Cerebellar nuclear complex (tissue), 1 donor: Measurements from ENCODE around the gene PPL.
"Not testable (repeated sequence)": the region's sequence is repeated elsewhere in the genome, so short reads cannot be mapped to it uniquely, and the experiment has no call there.

ENCODE experiments used
- DNase-seq, 2 experiments: peaks; one replicate each; lab custom pipeline; 2025; lab: John Stamatoyannopoulos, UW

Gene PPL

DNA sequence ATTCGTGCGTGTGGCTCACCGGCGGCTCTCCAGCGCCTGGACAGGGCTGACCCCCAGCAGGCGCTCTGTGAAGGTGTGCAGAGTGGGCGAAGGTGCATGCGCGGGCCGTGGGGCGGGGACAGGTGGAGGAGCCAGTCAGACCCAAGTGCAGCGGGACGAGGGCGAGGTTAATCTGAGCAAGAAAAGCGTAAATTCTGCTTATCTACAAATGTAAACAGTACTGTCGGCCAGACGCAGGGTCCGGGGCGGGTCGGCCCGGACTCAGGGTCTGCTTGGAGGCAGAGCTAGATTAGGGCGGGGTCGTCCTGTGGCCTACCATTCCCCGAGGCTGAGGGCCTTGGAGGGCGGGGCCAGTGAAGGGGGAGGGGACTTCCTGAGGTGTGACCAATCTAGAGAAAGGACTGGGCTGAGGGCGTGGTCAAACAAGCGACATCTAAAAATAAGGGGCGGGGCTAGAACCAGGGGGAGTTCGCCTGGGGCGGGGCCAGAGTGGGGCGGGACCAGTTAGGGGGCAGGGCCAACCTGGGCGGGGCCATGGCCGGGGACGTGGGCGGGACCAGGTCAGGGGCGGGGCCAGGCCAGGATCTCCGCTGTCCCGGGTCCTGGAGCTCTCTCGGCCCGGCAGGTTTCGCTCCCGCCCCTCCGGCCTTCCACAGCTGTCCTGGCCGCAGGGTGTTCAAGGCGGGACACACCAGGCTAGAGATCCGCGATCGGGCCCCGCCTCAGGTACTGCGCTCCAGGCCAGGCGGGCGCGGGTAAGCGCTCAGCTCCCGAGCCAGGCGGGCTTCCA lies 21.0 kb upstream of the PPL start, which contains the start of gene SEC14L5:
TSS of gene SEC14L5 (plus strand) at position 611 of the 790 bp plus-strand sequence. CDS start 994 bp downstream, outside the sequence.
- peak; percentile 86 to 96 for DNase-seq

DNA sequence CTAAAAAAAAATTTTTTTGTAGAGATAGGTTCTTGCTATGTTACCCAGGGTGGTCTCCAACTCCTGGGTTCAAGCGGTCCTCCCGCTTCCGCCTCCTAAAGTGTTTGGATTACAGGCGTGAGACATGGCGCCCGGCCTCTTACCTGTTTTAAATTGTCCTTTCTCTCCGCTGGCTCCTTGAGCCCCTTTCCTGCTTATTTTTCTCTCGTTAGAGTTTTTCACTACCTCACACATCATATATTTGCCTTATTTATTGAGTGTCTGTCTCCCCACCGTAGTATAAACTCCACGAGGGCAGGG lies 20.4 kb upstream of the PPL start:
- no peak for DNase-seq

DNA sequence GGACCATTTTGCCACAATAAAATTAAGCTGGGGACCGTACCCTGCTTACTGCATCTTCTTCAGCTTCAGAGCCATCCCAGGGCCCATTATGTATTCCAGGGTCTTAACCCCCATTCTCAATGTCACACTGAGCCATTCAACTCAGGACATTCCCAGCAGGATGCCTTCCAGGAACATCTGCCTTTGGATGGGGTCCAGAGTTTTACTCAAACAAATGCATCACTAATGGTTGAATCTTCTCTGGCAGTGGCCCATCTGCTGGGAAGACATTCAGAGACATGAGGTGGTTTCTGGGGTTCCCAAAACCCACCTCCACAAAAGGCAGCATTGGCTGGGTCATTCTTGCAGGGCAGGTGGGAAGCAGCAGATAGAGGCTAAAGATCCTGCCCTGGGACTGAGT lies 17.8 kb upstream of the PPL start:
- no peak for DNase-seq

DNA sequence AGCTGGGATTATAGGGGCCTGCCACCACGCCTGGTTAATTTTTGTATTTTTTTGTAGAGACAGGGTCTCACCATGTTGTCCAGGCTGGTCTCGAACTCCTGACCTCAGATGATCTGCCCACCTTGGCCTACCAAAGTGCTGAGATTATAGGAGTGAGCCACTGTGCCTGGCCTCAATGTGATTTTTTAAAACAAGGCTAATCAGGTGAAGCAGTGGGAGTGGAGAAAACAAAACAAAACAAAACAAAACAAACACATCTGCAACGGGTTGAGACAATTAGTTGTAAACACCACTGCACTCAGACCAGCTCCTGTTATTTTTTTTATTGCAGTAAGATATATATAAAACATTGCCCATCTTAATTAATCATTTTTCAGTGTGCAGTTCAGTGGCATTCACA lies 14.6 kb upstream of the PPL start:
- not testable (repeated sequence) for DNase-seq

DNA sequence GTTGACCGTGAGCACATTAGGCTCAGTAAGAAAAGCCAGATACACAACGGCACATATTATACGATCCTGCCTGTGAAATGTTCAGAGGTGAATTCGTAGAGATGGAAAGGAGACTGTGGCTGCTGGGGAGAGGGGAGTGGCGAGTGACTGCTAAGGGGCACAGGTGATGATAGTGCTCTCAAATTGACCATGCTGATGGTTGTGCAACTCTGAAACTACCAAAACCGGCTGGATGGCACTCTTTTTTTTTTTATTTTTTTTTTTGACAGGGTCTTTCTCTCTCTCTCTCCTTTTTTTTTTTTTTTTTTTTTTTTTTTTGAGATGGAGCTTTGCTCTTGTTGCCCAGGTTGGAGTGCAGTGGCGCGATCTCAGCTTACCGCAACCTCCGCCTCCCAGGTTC lies 13.0 kb upstream of the PPL start:
- DNase-seq: no peak

DNA sequence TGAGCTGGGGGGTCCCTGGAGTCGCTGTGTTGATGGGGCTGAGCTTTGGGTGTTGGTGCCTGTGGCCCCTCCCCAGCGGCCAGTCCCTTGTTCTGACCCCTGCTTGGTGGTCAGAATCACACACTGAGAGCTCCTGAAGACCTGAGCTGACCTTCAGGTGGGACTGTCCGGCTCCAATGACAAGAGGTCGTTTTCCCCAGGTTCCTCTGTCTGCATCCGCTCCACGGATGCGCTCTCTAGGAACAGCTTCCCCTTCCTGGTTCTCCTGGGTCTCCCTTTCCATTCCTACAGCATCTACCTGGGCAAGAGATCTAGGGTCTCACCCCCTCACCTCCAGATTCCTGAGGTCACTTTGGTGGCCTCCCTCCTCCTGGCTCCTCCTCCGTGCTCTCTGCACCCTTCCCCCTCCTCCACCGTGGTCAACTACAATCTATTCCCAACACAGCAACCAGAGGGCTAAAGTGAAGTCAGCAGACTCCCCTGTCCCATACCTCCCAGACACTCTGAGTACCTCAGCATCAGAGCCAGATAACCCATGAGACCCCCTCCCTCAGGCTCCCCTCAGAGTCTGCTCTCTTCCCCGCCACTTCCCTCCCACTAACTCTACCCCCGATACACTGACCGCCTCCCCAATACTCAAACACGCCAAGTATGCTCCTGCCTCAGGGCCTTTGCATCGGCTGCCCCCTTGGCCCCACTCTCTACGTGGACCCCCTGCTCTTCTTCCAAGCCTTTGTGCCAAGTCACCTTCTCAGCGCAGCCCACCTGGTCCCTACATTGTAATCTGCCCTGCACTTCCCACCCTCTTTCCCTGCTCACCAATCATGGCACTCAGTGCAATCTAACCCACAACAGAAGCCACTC lies 12.2 kb upstream of the PPL start:
- no peak for DNase-seq

DNA sequence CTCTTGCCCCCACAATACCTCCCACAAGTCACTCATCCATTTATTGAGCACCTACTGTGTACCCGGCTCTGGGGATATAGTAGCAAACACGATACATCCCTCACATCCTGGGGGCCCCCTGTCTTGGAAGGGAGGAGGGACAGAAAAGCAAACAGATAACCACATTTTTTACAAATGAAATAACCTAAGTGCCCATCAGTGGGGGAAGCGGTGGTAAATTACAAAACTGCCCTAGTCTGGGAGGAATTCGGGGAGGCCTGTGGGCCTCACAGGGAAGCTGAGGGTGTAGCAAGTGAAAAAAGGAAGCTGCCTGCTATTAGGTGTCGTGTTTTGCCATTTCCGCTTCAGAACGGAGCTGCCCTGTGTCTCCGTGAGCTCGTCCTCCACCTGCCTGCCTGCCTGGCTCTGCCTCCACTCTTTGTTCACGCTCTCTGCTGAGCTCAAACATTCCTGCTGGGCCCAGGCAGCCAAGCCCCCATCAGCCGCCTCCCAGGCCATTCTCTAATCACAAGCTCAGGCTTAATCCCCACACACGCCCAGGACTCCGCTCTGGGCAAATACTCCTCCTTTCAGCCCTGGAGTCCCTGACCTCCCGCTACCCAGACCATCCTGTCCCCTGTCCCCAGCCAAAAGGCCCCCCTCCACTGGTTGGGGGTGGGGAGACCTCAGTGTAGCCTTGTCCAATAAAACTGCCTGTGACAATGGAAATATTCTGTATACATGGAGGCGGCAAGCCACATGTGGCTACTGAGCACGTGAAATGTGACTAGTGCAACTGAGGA lies 11.0 kb upstream of the PPL start:
- no peak for DNase-seq

DNA sequence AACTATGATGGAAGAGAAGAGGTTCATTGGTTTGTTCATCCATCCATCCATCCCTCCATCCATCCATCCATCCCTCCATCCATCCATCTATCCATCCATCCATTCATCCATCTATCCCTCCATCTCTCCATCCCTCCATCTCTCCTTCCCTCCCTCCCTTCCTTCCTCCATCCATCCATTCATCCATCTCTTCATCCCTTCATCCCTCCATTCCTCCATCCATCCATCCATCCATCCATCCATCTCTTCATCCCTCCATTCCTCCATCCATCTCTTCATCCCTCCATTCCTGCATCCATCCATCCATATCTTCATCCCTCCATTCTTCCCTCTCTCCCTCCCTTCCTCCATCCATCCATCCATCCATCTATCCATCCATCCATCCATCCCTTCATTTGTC lies 10.0 kb upstream of the PPL start:
- no peak for DNase-seq

DNA sequence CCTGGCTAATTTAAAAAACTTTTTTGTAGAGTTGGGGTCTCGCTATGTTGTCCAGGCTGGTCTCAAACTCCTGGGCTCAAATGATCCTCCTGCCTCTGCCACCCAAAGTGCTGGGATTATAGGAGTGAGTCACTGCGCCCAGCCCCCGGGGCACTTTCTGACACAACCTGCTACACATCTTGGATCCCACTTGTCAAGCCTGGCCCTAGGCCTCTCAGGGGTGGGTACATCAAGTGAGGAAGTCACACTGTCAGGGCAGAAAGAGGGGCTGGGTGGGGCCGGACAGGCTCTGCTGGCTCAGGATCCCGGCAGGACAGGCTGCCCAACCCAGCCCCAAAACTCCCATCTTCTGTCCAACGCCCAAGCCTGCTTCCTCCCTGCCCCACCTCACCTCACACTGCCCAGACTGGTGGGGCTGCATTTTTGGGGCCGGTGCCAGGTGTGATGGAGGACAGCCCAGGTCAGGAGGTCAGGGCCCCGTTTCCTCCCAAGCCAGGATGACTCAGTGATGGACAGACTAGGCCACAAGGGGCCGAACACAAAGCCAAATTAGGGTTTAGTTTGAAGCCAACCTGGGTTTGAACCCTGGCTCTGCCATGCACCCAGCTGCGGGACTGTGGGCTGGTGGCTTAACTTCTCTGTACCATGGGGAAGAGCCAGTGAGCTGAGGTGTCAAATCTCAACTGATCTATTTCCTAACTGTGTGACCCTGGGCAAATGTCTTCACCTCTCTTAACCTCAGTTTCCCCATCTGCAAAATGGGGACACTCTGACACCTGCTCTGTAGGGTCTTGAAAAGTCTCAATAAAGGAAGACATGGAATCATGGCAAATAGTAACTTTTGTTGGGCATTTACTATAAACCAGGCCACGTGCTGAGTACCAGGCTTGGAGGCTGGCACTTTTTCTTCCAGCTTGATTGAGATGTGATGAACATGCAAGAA lies 8.9 kb upstream of the PPL start:
- DNase-seq: no peak

DNA sequence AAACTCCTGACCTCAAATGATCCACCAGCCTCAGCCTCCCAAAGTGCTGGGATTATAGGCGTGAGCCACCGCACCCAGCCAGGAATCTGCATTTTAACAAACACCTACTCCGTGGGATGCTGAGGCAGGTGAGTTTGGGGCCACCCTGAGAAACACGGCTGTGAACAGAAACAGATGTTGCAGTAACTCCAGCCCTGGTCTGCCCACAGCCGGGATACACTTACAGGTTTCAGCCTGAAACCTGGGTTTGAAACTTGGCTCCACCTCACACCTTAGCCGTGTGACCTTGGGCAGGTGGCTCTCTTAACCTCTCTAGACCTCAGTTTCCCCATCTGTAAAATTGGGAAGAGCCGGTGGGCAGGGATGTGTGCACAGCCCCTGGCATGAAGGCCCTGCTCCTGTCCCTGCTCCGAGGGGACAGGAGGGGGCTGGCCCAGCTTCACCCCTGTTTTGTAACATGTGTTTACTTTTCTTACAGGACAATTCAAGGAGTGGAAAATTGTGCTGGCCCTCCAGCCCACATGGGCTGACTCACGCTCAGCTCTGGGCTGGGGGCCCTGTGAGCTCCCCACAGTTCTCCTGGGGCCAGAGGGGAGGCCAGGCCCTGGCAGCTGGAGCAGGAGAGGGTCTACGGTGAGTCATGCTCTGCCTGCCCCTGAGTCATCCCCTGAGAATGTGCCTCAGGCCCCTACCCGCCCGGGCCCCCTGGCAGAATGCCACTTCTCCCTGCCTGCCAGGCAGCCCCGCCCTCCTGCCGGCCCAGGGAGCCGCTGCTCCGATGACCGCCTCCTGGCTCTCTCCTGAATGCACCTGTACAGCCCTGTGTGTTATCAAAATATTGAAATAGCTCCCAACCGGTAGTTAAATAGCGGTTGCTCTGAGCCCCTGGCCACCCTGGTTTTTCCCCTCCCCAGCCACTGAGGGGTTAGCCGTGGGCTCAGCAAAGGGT lies 7.7 kb upstream of the PPL start:
- DNase-seq: no peak

DNA sequence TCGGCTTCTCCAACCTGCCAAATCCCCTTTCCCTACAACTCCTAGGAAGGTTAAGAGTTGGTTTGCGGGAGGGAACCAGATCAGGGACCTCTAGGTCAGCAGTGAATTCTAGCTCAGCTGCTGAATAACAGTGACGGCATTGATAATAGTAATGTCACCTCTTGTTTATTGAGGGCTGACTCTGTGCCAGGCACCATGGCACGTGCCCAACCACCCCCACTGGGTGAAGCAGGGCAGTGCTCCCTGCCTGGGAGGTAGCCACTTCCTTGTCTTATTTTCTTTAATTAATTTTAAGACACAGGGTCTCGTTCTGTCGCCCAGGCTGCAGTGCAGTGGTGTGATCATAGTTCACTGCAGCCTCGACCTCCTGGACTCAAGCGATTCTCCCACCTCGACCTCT lies 5.5 kb upstream of the PPL start:
- no peak for DNase-seq

DNA sequence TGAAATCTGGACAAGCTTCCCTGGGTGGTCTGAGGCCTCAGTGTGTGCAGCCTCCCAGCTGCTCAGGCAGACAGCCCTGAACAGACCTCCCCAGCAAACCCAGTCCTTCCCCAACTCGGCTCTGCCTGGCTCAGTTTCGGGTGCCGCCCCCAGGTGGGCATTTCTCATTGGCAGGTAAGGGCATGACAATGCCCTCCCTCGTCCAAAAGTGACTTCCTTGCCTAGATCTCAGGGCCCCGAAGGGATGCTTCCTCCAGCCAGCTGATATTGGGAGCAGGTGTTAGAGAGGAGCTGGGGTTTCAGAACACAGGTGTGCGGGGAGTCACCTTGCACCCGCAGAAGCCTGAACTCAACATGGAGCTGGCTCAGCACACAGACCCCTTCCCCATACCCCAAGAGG lies 3.8 kb upstream of the PPL start:
- DNase-seq: no peak

DNA sequence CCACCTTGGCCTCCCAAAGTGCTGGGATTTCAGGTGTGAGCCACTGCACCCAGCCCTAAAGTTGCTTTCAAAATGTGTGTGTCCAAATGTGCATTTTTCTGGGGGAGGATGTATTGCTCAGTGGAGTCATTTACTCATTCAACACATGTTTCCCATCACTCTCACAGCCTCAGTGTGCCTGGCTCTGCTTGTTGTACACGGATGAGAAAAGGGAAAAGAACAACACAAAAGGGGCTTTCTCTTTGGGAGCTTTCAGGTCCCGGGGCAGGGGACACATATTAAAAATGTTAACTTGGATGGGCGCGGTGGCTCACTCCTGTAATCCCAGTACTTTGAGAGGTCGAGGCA lies 1.7 kb upstream of the PPL start:
- DNase-seq: no peak

DNA sequence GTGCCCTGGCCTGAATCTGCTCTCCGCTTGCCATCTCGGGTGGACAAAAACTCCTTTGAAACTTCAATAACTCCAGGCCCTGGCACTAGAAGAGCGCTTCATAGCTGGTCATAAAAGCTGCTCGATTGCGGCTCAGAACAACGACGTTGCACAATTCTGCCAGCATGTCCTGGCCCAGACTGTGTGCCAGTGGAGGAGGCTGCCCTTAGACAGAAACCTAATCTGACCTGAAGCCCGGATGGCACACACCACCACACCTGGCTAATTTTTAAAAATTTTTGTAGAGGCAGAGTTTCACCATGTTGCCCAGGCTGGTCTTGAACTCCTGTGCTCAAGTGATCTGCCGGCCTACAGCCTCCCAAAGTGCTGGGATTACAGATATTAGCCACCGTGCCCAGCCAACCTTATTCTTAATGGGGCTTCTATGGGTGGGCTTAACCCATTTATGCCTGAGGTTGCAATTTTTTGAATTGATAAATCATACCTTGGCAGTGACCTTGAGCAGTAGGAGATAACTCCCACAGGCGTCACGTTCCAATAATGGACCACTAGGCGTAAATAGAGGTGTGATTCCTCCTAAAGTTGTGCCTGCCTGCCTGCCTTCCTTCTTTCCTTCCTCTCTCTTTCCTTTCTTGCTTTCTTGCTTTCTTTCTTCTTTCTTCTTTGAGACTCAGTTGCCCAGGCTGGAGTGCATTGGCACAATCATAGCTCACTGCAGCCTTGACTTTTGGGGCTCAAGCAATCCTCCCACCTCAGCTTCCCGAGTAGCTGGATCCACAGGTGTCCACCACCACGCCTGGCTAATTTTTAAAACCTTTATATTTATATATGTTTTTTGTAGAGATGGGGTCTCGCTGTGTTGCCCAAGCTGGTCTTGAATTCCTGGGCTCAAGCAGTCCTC lies 1.1 kb upstream of the PPL start:
- DNase-seq: no peak

DNA sequence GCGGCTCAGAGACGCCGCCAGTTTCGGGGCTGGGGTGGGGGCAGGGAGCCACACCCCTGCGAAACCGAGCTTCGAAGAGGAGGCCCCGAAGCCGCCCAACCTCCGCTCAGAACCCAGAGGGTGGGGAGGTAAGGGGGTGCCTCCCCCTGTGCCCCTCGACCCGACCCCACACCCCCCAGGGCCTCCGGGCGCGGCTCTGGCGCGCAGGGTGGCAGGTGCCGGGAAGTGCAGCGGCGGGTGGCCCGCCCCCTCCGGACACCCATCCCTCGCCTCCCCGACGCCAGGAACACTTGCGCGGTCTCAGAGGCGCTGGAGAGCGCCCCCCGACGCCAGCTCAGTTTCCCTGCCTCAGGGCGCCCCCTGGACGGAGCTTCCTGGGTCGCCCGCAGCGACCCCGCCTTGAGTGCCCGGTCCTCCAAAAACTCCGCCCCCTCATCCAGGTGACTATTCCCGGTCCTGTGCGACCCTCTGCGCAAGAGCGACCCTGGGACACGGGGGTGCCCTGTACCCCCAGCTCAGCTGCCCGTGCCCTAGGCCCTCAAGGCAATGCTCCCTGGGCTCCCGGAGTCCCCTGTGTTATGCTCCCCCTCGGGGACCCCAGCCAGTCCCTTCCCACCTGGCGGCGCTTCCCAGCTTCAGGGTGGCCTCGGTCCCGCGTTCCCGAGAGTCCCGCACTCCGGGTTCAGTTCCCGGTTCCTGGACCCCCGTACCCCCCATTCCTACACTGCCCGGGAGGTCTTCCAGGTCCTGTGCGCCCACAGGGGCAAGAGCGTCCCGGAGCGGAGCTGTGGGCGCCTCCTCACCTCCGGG lies 562 bp downstream of the PPL start:
- DNase-seq: no peak

DNA sequence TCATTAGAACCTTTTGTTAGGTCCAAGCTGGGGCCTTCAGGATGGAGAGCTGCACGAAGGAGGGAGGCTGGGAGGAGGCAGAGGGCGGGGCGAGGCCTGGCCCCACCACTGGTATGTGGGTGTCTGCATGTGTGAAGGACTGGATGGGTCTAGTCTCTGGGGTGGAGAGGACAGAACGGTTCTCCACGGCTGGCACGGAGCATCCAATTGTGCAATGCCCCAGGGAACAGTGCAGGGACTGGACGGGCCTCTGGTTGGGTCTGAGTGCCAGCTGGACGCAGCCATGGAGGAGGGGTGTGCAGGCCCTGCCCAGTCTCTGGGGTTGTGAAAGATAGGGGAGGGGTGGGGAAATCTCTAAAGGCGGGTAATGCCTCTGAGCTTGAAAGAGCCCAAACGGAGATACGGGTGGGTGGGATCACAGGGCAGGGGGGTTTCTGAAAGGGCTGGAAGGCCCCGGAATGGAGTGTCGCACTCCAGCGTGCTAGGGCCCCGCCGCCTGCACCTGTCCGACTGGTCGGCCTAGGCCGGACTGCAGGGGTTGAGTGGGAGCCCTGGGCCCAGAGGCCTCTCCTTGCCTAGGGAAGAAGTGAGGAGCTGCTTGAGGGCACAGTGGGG lies 1.6 kb downstream of the PPL start:
- no peak for DNase-seq

DNA sequence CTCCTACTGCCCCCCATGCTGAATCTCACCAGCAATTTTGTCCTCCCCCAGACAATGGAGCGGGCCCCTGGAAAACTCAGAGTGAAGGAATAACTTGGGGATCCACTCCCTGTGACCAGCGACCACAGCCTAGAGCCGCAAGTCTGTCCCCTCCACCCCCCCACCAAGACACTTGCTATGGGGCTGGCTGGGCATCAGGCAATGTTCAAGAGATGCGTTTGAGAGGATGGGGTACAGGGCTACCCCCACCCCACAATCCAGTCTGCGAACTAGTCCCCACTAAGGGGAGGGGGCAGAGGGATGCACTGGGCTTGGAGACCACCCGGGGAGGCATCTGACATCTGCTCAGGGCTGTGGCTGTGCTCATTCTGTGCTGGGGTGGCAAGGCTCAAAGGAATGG lies 2.4 kb downstream of the PPL start:
- no peak for DNase-seq

DNA sequence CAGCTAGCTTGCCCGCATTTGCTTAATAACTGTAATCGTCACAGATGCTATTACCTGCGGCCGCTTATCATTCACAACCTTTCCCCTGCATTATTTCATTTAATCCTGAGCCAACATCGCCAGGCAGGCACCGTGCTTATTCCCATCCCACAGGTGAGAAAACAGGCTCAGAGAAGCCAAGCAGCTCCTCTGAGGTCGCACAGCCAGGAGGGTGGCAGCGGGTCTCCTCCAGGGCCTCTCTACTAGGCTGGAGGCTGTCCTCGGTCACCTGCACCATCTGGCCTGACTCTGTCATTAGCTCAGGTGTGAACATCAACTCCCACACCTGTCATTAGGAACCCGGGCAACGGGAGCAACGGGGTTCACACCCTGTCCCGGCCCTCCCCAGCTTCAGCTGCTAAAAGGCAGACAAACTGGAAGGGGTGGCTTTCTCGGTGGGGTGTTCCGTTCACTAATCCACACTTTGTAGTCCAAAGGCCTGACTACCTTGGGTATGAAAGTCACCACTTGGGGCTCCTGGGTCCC lies 3.0 kb downstream of the PPL start:
- no peak for DNase-seq
